ENCODE results near the gene SPC24. TPM values are rescaled to one million over a fixed set of nuclear protein-coding genes. Genes with fewer than 3 reads are reported as not detected.

The SPC24 gene
- total and polyA plus RNA-seq, 12 donors, result 0.60 to 16.5 (median 4.2) TPM

DNA sequence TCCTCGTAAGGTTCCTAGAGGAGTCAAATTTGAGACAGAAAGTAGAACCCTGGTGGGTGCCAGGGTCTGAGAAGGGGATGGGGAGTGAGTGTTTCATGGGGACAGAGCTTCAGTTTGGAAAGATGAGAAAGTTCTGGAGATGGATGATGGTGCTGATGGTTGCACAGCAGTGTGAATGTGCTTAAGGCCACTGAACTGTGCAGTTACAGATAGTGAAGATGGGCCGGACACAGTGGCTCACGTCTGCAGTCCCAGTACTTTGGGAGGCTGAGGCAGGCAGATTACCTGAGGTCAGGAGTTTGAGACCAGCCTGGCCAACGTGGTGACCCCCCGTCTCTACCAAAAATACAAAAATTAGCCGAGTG lies 917 bp downstream of the SPC24 start:
- intact Hi-C loops (cut with DNase I), result no loop called here
- Histone ChIP-seq H3K4me1 (replicated peaks in 1 of 2) (peaks cover 27 to 57% of the 10 kb centered on the region in 2 donors), H3K36me3 (replicated peaks in 1 of 2) (no peaks in the 10 kb centered on the region), H3K9me3 (replicated peaks in 1 of 3) (no peaks in the 10 kb centered on the region), H3K27me3 (no peaks in the 10 kb centered on the region), H3K4me3 (no peak overlapping the region), H3K27ac (no peak overlapping the region)
- TF ChIP-seq POLR2A (IDR thresholded peaks at IDR 0.05), result no peak
- TF ChIP-seq, protein P1, sequence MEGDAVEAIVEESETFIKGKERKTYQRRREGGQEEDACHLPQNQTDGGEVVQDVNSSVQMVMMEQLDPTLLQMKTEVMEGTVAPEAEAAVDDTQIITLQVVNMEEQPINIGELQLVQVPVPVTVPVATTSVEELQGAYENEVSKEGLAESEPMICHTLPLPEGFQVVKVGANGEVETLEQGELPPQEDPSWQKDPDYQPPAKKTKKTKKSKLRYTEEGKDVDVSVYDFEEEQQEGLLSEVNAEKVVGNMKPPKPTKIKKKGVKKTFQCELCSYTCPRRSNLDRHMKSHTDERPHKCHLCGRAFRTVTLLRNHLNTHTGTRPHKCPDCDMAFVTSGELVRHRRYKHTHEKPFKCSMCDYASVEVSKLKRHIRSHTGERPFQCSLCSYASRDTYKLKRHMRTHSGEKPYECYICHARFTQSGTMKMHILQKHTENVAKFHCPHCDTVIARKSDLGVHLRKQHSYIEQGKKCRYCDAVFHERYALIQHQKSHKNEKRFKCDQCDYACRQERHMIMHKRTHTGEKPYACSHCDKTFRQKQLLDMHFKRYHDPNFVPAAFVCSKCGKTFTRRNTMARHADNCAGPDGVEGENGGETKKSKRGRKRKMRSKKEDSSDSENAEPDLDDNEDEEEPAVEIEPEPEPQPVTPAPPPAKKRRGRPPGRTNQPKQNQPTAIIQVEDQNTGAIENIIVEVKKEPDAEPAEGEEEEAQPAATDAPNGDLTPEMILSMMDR (IDR thresholded peaks at IDR 0.05), result no peak
- WGBS, 4 donors, result 24 to 55% (median 44%) methylated on average over 6 of the region's 6 CpGs
- DNase-seq, result no peak

DNA sequence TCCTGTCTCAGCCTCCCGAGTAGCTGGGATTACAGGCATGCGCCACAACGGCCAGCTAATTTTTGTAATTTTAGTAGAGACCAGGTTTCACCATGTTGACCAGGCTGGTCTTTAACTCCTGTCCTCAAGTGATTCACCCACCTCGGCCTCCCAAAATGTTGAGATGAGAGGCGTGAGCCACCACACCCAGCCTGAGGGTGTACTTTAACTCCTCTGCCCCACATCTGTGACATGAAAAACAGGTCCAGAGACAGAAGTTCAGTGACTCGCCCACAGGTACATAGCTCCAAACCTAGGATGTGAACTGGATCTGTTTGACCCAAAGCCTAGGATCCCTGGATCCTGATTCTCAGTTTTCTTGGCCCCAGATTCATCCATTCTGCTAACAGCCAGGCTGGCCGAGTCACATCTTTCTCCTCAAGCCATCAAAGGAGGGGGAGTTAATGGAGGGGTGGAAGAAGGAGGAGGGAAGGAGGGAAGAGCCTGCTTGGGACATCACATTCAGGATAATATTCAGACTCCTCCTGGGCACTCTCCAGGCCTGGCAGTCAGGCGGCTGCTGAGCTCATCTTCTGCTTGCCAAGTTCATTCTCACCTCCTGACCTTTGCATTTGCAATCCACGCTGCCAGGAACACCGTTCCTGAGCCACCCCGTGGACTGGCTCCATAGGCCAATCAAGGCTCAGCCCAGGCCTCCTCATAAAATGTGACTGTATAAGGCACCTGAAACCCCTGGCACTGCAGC lies 3.1 kb downstream of the SPC24 start:
- WGBS, 4 donors, result 52 to 76% (median 58%) methylated on average over 8 to 11 of the region's 11 CpGs

DNA sequence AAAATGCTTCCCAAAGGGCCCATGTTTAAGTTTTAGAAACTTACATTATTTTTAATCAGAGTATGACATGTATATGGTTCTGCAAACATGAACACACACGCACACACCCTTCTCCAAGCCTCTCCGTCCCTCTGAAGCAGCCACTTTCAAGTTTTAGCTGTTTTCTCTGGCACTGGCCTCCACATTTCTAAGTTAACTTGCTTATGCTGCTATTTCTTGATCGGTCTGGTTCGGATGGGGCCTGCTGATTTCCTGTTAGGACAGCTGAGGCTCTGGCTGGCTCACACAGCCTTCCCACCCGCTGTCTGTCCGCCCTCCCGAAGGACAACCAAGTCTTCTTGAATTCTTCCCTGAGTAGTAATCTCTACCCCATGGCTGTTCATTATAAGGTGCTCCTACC lies 4.4 kb downstream of the SPC24 start:
- intact Hi-C loops (cut with DNase I), result no loop called here
- Histone ChIP-seq H3K27ac (peak overlapping the region in 2 of 5 donors; percentile 80 to 84), H3K9me3 (replicated peaks in 1 of 3) (no peaks in the 10 kb centered on the region), H3K4me1 (replicated peaks in 1 of 2) (peaks cover 14 to 25% of the 10 kb centered on the region in 2 donors), H3K36me3 (replicated peaks in 1 of 2) (no peaks in the 10 kb centered on the region), H3K27me3 (no peaks in the 10 kb centered on the region), H3K4me3 (no peak overlapping the region)
- no peak for TF ChIP-seq POLR2A (IDR thresholded peaks at IDR 0.05)
- TF ChIP-seq, protein P1 (IDR thresholded peaks at IDR 0.05), result no peak
- 70 to 80% (median 75%) methylated on average over 7 of the region's 7 CpGs for WGBS, 4 donors
- no peak for DNase-seq

More for the DNA sequence above, 3.1 kb downstream of the SPC24 start:
- H3K9me3 ChIP-seq (replicated peaks in 1 of 3), result no peaks in the 10 kb centered on the region
- DNase-seq, result peak; percentile 71 to 95 (median 92)
- H3K4me1 ChIP-seq (replicated peaks in 1 of 2), result peaks cover 17 to 36% of the 10 kb centered on the region in 2 donors
- intact Hi-C loops (cut with DNase I), result no loop called here
- no peaks in the 10 kb centered on the region for H3K36me3 ChIP-seq (replicated peaks in 1 of 2)
- H3K4me3 ChIP-seq, result no peak overlapping the region
- peak overlapping the region; percentile 53 to 84 (median 80) for H3K27ac ChIP-seq
- TF ChIP-seq POLR2A (IDR thresholded peaks at IDR 0.05), result peak in 1 of 2 donors; percentile 45
- TF ChIP-seq, protein P1 (IDR thresholded peaks at IDR 0.05), result no peak
- H3K27me3 ChIP-seq, result no peaks in the 10 kb centered on the region

DNA sequence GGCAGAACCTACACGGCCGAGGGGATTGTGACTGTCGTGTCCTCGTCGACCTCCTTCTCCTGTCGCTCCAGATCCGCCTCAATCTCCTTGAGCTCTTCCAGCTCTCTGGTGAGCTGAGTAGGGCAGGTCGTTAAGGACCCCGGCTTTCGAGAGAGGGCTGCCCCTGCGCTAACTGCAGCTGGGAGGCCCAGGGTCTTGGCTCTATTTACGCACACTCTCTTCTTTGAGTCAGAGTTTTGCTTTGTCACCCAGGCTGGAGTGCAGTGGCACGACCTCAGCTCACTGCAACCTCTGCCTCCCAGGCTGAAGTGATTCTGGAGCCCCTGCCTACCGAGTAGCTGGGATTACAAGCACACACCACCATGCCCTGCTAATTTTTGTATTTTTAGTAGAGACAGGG lies 7.6 kb downstream of the SPC24 start:
- Histone ChIP-seq H3K4me1 (replicated peaks in 1 of 2) (peaks cover 19 to 22% of the 10 kb centered on the region in 2 donors), H3K4me3 (no peak overlapping the region), H3K27me3 (no peaks in the 10 kb centered on the region), H3K36me3 (replicated peaks in 1 of 2) (no peaks in the 10 kb centered on the region), H3K27ac (peak overlapping the region in 2 of 5 donors; percentile 52 to 78), H3K9me3 (replicated peaks in 1 of 3) (no peaks in the 10 kb centered on the region)
- intact Hi-C loops (cut with DNase I), result no loop called here
- WGBS, 4 donors, result 85 to 92% (median 90%) methylated on average over 14 of the region's 14 CpGs
- peak in 2 of 7 donors; percentile 61 to 81 for DNase-seq
- TF ChIP-seq, protein P1 (IDR thresholded peaks at IDR 0.05), result no peak
- peak in 1 of 2 donors; percentile 83 for TF ChIP-seq POLR2A (IDR thresholded peaks at IDR 0.05)
